NB4 (cell line): ENCODE data around the gene SPINK13.

Source experiments
- DNase-seq: peaks from one replicate; pipeline ENCODE4 v3.0.0; 2010; ENCODE audit warnings: low read depth
- H3K4me3 ChIP-seq: one replicate; pipeline ENCODE4 v1.5.1; 2011; ENCODE audit warnings: mild to moderate bottlenecking, low read depth, low read length, moderate library complexity
- MYC ChIP-seq: IDR thresholded peaks from 2 replicates; pipeline ENCODE4 v1.6.1; 2011; ENCODE audit warnings: low read depth, low read length
- POLR2A ChIP-seq: IDR thresholded peaks from 2 replicates; pipeline ENCODE4 v1.6.1; 2011; ENCODE audit warnings: mild to moderate bottlenecking; ENCODE audit not compliant: insufficient read length; ENCODE audit errors: extremely low read depth
- TF ChIP-seq, protein P1 (sequence below): IDR thresholded peaks from one replicate; pipeline ENCODE4 v1.5.1; 2012; ENCODE audit warnings: low read depth, low read length
- TF ChIP-seq, protein P2 (sequence below): IDR thresholded peaks from 2 replicates; pipeline ENCODE4 v1.6.1; 2011; ENCODE audit warnings: low read depth, low read length

Gene SPINK13, protein sequence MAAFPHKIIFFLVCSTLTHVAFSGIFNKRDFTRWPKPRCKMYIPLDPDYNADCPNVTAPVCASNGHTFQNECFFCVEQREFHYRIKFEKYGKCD

DNA sequence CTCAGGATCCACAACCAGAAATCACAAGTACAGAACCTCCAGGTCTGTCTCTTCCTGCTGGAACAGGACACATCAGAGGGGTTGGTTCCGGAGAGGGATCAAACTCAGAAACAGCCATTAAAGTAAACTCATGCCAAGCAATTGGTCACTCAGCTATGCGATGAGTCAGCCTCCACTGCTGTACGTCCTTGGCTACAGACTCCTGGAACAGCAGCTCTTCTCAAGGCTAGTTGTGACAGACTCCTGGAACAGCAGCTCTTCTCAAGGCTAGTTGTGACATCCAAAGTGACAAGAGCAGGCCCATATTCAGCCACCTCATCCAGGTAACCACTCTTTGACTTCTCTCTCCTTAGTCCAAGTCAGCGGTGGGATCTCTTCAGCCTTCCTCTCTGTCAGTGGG is at the start of gene SPINK13:
TSS of gene SPINK13 (plus strand) at position 229 of the 400 bp plus-strand sequence. CDS start 1,279 bp downstream, outside the sequence.
- no peak within 1 kb of the TSS for H3K4me3 ChIP-seq
- TF ChIP-seq, protein P1, sequence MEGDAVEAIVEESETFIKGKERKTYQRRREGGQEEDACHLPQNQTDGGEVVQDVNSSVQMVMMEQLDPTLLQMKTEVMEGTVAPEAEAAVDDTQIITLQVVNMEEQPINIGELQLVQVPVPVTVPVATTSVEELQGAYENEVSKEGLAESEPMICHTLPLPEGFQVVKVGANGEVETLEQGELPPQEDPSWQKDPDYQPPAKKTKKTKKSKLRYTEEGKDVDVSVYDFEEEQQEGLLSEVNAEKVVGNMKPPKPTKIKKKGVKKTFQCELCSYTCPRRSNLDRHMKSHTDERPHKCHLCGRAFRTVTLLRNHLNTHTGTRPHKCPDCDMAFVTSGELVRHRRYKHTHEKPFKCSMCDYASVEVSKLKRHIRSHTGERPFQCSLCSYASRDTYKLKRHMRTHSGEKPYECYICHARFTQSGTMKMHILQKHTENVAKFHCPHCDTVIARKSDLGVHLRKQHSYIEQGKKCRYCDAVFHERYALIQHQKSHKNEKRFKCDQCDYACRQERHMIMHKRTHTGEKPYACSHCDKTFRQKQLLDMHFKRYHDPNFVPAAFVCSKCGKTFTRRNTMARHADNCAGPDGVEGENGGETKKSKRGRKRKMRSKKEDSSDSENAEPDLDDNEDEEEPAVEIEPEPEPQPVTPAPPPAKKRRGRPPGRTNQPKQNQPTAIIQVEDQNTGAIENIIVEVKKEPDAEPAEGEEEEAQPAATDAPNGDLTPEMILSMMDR = no peak
- no peak for TF ChIP-seq POLR2A
- TF ChIP-seq, protein P2, sequence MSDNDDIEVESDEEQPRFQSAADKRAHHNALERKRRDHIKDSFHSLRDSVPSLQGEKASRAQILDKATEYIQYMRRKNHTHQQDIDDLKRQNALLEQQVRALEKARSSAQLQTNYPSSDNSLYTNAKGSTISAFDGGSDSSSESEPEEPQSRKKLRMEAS = no peak
- peak; percentile 1 for DNase-seq

DNA sequence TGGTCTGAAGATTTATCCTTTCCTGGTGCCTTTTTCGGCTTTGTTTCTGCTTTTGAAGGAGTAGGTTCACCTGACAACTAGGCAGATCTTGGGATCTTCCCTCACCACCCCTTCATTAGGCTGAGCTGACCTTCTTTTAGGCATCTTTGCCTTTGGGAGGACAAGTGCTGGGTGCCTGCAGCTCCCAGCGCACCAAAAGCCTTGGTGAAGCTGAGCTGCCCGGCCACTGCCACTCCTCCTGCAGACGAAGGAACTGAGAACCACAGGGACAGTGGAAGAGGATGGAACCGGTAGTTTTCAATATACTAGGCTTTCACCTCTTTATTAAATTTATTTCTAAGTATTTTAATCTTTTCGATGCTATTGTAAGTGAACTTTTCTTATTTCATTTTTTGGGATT is 47.1 kb upstream of the SPINK13 start:
- no peak overlapping the region for H3K4me3 ChIP-seq
- DNase-seq = no peak
- TF ChIP-seq, protein P1 = no peak
- TF ChIP-seq MYC = no peak

DNA sequence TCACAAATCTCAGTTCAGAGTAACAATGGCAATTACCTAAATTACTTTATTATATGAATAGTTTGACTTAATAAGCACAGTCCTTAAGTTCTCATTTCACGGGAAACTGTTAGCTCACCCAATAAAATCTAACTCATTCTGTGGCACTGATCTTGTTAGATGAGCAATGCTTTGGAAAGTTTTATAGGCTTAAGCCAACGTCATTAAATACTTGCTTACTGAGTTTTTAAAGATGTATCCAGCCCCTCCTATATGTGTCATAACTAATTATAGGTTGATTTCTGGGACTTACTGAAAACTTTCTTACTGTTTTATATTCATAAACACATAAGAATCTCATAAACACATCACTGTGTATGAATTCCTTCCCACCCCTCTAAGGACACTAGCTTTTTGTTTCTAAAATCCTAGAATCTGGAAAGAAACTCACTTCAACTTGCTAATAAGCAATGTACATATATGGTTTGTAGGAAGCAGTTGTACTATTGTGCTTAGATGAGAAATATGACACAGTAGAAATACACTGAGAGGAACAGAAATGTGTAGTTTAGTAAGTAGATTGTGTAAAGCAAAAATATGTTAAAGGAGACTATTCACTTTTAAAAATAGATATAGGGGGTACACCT is 44.4 kb upstream of the SPINK13 start:
- TF ChIP-seq, protein P1 = no peak
- TF ChIP-seq POLR2A (no peak), MYC (no peak)
- TF ChIP-seq, protein P2 = no peak
- no peak for DNase-seq
- no peak overlapping the region for H3K4me3 ChIP-seq

DNA sequence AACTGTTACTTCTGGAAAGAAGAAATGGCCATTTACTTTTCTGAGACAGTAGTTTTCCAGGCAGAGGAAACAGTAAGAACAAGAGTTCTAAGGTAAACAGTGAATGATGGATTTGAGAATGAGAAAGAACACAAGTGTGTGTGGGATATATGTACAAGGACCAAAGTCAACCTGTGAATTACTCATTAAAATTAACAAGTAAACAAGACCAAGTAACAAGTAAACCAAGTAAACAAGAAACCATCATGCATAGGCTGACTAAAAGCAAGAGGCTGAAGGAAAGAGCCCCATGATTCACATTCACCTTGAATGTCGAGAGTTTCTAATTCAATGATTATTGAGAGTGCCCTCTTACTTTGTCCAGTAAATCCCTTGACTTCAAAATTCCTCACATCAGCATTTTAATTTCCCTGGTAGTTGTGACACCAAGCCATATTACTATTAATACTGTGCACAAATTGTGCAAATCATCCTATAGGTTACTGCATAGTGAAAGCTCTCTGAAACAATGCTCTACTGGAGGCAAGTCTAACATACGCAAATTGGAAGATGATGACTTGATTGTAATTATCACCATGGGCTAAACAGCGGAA is 40.1 kb upstream of the SPINK13 start:
- DNase-seq = no peak
- H3K4me3 ChIP-seq = no peak overlapping the region
- TF ChIP-seq POLR2A = no peak
- TF ChIP-seq, protein P1 = no peak
- TF ChIP-seq MYC = no peak
- TF ChIP-seq, protein P2 = no peak

DNA sequence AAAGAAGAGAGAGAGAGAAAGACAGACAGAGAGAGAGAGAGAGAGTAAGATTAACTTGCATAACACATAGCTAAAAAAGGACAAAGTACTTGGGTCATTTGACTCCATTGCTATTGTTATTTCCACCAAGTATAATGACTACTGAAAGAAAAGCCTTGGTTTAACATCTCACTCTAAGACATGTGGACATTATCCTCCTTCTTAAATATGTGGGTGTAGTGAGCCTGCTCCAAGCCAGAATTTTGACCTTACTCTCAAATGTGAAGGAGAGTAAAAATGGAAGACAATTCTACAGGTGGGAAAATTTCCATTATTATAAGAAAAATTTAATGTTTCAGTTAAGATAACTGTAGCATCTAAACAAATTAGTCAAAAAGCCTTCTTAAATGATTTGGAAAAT is 38.8 kb upstream of the SPINK13 start:
- DNase-seq = no peak
- TF ChIP-seq POLR2A (no peak), MYC (no peak)
- TF ChIP-seq, protein P2 = no peak
- TF ChIP-seq, protein P1 = no peak
- H3K4me3 ChIP-seq = no peak overlapping the region
